Stimulated activated CD4-positive, alpha-beta T cell treated with anti-CD3 and anti-CD28 coated beads, Interleukin-12 subunit alpha, Interleukin-12 subunit beta, amount 100 ng/mL, for 4 hours (primary cell): Measurements from ENCODE around the gene BEND7.
A peak's percentile ranks its signal among the peaks of the same experiment; 100 is the strongest.
"Not testable (repeated sequence)": the region's sequence is repeated elsewhere in the genome, so short reads cannot be mapped to it uniquely, and the experiment has no call there.

ENCODE experiments used
- DNase-seq: peaks from one replicate; pipeline ENCODE4 v3.0.0-alpha.2; 2020

BEND7 gene

GRCh38 chr10:13475124-13475523 is 53.7 kb downstream of the BEND7 start:
- no peak for DNase-seq

- no peak for DNase-seq
Measured at GRCh38 chr10:13473986-13474385, 54.8 kb downstream of the BEND7 start.

GRCh38 chr10:13472359-13472758 is 56.5 kb downstream of the BEND7 start:
- no peak for DNase-seq

GRCh38 chr10:13470270-13470669 is 58.5 kb downstream of the BEND7 start:
- DNase-seq: no peak

- no peak for DNase-seq
Measured at GRCh38 chr10:13462551-13462950, 66.3 kb downstream of the BEND7 start.

GRCh38 chr10:13458687-13459012 is 70.2 kb downstream of the BEND7 start:
- DNase-seq: no peak

GRCh38 chr10:13457958-13458686 is 70.7 kb downstream of the BEND7 start:
- DNase-seq: no peak

- peak; percentile 4 for DNase-seq
Measured at GRCh38 chr10:13453896-13454295, 74.9 kb downstream of the BEND7 start.

- no peak for DNase-seq
Measured at GRCh38 chr10:13450069-13450468, 78.7 kb downstream of the BEND7 start.

GRCh38 chr10:13449296-13449695 is 79.5 kb downstream of the BEND7 start:
- DNase-seq: no peak

- DNase-seq: no peak
Measured at GRCh38 chr10:13448216-13448615, 80.6 kb downstream of the BEND7 start.

GRCh38 chr10:13445656-13446400 is 83.0 kb downstream of the BEND7 start:
- DNase-seq: no peak

- no peak for DNase-seq
Measured at GRCh38 chr10:13441476-13441875, 87.3 kb downstream of the BEND7 start.

- peak; percentile 59 for DNase-seq
Measured at GRCh38 chr10:13440185-13441061, 88.4 kb downstream of the BEND7 start.

- DNase-seq: peak; percentile 4
Measured at GRCh38 chr10:13439313-13440184, 89.3 kb downstream of the BEND7 start.

- no peak for DNase-seq
Measured at GRCh38 chr10:13437026-13437555, 91.7 kb downstream of the BEND7 start.

GRCh38 chr10:13427943-13428342 is 100.9 kb downstream of the BEND7 start:
- not testable (repeated sequence) for DNase-seq

- DNase-seq: no peak
Measured at GRCh38 chr10:13425397-13425796, 103.4 kb downstream of the BEND7 start.

- DNase-seq: no peak
Measured at GRCh38 chr10:13422800-13423199, 106.0 kb downstream of the BEND7 start.

GRCh38 chr10:13421382-13421917 is 107.4 kb downstream of the BEND7 start:
- no peak for DNase-seq

GRCh38 chr10:13420532-13421307 is 108.1 kb downstream of the BEND7 start:
- DNase-seq: no peak
